GM18526 (cell line): ENCODE results near the gene KRTAP16-1.

ENCODE experiments used
- POLR2A ChIP-seq: IDR thresholded peaks from 3 replicates; pipeline ENCODE4 v1.6.1; 2011; ENCODE audit not compliant: insufficient read length; ENCODE audit errors: extremely low read depth

KRTAP16-1 gene

GRCh38 chr17:41322903-41323895 lies 14.1 kb upstream of the KRTAP16-1 start:
- TF ChIP-seq POLR2A, result no peak

GRCh38 chr17:41322094-41322902 lies 13.2 kb upstream of the KRTAP16-1 start:
- TF ChIP-seq POLR2A, result no peak

DNA sequence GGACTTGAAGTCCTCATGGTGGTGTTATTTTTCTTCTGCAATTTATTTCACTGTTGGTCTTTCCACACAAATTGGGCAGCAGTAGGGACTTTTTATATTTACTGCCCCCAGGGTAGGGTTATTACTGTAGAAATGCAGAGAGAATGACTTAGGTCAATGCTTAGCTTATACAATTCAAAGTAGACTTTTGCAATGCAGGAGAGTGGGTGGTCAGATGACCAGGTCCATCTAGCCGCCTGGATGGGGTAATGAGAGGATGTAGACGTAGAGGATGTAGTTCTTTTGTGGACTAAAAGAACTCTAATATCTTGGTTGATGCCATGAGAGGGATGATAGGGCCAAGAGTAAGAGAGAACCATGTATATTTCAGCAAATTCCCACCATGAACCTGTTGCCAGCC lies 9.1 kb upstream of the KRTAP16-1 start:
- TF ChIP-seq POLR2A, result no peak

- TF ChIP-seq POLR2A, result no peak
Observed at GRCh38 chr17:41315814-41316445, 6.8 kb upstream of the KRTAP16-1 start.

- no peak for TF ChIP-seq POLR2A
Observed at GRCh38 chr17:41315204-41315794, 6.2 kb upstream of the KRTAP16-1 start, which contains the start of gene KRTAP17-1. Gene KRTAP17-1, minus strand, starts transcription at chr17:41315710. Its CDS starts 60 bp downstream, at chr17:41315650.

DNA sequence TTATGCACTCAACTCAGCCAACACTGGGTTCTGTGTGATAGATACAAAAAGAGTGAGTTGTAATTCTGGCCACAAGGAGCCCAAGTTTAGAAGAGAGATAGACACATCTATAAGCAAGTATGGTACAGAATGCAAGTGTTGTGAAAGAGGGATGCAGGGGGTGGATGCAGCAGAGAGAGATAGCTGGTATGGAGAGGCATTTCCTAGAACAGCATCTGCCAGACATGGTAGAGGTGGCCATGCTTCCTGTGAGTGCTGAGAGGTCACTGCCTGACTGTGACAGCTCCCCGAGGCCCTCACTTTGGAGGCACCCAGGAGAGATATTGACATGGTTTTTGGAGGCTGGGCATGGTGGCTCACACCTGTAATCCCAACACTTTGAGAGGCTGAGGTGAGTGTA lies 2.0 kb upstream of the KRTAP16-1 start:
- TF ChIP-seq POLR2A, result no peak

- TF ChIP-seq POLR2A, result no peak
Observed at GRCh38 chr17:41308251-41308917, 725 bp downstream of the KRTAP16-1 start.

- no peak for TF ChIP-seq POLR2A
Observed at GRCh38 chr17:41307647-41308046, 1.5 kb downstream of the KRTAP16-1 start.

GRCh38 chr17:41304091-41304490 lies 5.0 kb downstream of the KRTAP16-1 start:
- TF ChIP-seq POLR2A, result no peak

DNA sequence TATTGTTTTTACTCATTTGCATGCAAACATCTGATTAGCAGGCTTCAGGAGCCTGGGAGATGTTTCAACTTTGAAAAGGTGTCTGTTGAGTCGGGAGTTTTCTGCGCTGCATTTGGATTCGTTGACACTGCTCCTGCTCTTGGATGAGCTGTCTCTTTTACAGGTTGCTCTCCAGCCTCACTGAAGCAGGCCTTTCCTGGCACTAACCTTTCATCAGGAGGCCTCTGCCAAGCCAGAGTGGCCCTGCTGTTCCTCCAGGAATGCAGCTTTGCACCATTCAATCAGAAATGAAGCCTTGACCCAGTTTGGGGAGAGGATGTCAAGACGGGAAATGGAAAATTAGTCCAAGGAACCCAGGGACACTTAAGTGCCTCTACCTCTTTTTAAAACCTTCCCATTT lies 6.1 kb downstream of the KRTAP16-1 start:
- no peak for TF ChIP-seq POLR2A

GRCh38 chr17:41301916-41302901 lies 6.9 kb downstream of the KRTAP16-1 start, which contains the start of gene KRTAP29-1:
Gene KRTAP29-1, minus strand, starts transcription at chr17:41302851. Its CDS starts 0 bp downstream, at chr17:41302851.
- TF ChIP-seq POLR2A, result no peak

GRCh38 chr17:41301204-41301790 lies 7.8 kb downstream of the KRTAP16-1 start:
- TF ChIP-seq POLR2A, result no peak

DNA sequence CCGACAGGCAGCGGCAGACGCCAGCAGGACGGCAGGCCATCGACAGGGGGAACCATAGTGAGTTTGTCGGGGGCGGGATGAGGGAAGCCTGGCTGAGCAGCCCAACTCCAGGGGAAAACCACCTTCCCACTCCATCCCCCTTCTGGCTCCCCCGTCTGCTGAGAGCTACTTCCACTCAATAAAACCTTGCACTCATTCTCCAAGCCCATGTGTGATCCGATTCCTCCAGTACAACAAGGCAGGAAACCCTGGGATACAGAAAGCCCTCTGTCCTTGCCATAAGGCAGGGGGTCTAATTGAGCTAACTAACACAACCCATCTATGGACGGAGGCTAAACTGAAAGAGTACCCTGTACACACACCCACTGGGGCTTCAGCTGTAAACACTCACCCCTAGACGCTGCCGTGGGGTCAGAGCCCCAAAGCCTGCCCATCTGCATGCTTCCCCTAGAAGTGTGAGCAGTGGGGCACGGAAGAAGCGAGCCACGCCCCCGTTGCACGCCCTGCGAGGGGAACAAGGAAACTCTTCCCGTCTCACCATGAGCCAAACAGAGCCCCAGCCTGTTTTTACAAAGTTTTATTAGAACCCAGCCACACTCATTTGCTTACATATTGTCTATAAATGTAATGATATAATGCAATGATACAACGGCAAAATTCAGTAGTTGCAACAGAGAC lies 10.5 kb downstream of the KRTAP16-1 start:
- TF ChIP-seq POLR2A, result no peak

DNA sequence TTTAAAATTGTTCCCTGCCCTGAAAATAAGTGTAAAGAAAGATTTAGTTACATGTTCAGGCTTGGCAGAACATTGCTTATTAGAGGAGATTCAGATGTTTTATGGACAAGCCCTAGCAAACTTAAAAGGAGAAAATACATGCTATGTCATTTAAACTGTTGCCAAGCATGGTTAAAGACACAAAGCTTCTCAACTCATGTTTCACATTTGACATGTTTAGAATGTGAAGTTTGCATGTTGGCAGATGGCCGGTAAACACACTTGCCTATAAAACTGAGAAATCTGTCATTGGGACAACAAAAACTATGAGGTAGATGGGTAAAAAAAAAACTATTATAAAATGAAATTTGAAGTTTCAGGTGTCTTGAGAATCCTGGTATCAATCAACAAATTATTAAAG lies 12.3 kb downstream of the KRTAP16-1 start:
- no peak for TF ChIP-seq POLR2A
